ENCODE results near the gene CBX4. TPM values are rescaled to one million over a fixed set of nuclear protein-coding genes. Genes with fewer than 3 reads are reported as not detected.

CBX4 gene
- total and polyA plus RNA-seq, 2 experiments from 2014 or later: 1.4 to 4.6 TPM

DNA sequence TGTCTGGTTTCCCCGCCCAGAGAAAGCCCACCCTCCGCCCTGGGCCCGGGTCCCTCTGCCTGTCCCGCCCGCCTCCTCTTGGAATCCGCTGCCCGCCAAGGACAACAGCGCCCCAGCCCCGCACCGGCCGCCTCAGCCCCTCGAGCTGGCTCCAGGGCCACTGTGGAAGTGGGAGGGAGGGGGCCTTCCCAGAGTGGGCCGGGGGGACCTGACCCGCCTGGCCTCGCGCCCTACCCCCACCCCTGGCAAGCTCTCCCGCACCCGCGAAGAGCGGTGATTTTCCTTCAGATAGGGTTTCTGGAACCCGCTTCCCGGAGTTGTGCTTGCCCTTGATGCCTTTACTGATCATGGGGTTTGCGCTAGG lies 40.1 kb downstream of the CBX4 start:
- Mint-ChIP-seq H3K9me3 (peaks cover 12% of the 10 kb centered on the region; the same call in 2 of the 3 replicates), H3K27ac (no peak overlapping the region), H3K4me3 (peak overlapping the region; percentile 5; the same call in 1 of the 3 replicates), H3K36me3 (ENCODE audit: low read depth) (no peaks in the 10 kb centered on the region; the same call in 1 of the 3 replicates), H3K4me1 (peaks cover 35% of the 10 kb centered on the region), H3K27me3 (ENCODE audit: insufficient read depth, low read depth, poor library complexity) (peaks cover 95% of the 10 kb centered on the region)
- H3K4me1 ChIP-seq (ENCODE audit: insufficient read depth): peaks cover 38% of the 10 kb centered on the region
- no peaks in the 10 kb centered on the region for H3K79me2 ChIP-seq (replicated peaks; ENCODE audit: insufficient read depth)
- peaks cover 39% of the 10 kb centered on the region for H3F3A ChIP-seq (replicated peaks; ENCODE audit: low read depth)
- H3K36me3 ChIP-seq (ENCODE audit: insufficient read depth): no peaks in the 10 kb centered on the region
- peaks cover 92% of the 10 kb centered on the region for H3K27me3 ChIP-seq (ENCODE audit: insufficient read depth)
- no peak overlapping the region for H2AFZ ChIP-seq
- H3K9me2 ChIP-seq (ENCODE audit: insufficient read depth): no peaks in the 10 kb centered on the region
- H3K4me3 ChIP-seq: 0 out of 2 replicates have a peak overlapping the region, but pooled peaks have one; percentile 25
- peaks cover 9% of the 10 kb centered on the region for H4K20me1 ChIP-seq (replicated peaks; ENCODE audit: insufficient read depth)
- DNase-seq (ENCODE audit: low spot score): no peak
- no peak for TF ChIP-seq CREB1 (CRISPR knock-in tag; IDR thresholded peaks at IDR 0.05; ENCODE audit: low read depth)
- no peak for TF ChIP-seq POLR2AphosphoS5 (IDR thresholded peaks at IDR 0.05; ENCODE audit: low read depth)
- no peak for TF ChIP-seq EZH2phosphoT487 (IDR thresholded peaks at IDR 0.05; ENCODE audit: unreplicated experiment)
- TF ChIP-seq NANOG (IDR thresholded peaks at IDR 0.05; ENCODE audit: borderline replicate concordance): no peak
- TF ChIP-seq, protein P1, sequence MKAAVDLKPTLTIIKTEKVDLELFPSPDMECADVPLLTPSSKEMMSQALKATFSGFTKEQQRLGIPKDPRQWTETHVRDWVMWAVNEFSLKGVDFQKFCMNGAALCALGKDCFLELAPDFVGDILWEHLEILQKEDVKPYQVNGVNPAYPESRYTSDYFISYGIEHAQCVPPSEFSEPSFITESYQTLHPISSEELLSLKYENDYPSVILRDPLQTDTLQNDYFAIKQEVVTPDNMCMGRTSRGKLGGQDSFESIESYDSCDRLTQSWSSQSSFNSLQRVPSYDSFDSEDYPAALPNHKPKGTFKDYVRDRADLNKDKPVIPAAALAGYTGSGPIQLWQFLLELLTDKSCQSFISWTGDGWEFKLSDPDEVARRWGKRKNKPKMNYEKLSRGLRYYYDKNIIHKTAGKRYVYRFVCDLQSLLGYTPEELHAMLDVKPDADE (IDR thresholded peaks at IDR 0.05): no peak
- TF ChIP-seq STAT1 (IDR thresholded peaks at IDR 0.05; ENCODE audit: unreplicated experiment): no peak
- no peak for TF ChIP-seq ZNF331 (CRISPR knock-in tag; IDR thresholded peaks at IDR 0.05; ENCODE audit: low read depth)
- TF ChIP-seq CTCF (conservative IDR thresholded peaks at IDR 0.05; ENCODE audit: low read depth in 2 of 2): no peak
- no peak for TF ChIP-seq ZNF114 (CRISPR knock-in tag; IDR thresholded peaks at IDR 0.05)
- TF ChIP-seq JUNB (IDR thresholded peaks at IDR 0.05; ENCODE audit: unreplicated experiment): no peak
- no peak for TF ChIP-seq ZNF462 (CRISPR knock-in tag; IDR thresholded peaks at IDR 0.05)
- no peak for TF ChIP-seq EZH2 (IDR thresholded peaks at IDR 0.05; ENCODE audit: low read depth, unreplicated experiment)
- TF ChIP-seq, protein P2, sequence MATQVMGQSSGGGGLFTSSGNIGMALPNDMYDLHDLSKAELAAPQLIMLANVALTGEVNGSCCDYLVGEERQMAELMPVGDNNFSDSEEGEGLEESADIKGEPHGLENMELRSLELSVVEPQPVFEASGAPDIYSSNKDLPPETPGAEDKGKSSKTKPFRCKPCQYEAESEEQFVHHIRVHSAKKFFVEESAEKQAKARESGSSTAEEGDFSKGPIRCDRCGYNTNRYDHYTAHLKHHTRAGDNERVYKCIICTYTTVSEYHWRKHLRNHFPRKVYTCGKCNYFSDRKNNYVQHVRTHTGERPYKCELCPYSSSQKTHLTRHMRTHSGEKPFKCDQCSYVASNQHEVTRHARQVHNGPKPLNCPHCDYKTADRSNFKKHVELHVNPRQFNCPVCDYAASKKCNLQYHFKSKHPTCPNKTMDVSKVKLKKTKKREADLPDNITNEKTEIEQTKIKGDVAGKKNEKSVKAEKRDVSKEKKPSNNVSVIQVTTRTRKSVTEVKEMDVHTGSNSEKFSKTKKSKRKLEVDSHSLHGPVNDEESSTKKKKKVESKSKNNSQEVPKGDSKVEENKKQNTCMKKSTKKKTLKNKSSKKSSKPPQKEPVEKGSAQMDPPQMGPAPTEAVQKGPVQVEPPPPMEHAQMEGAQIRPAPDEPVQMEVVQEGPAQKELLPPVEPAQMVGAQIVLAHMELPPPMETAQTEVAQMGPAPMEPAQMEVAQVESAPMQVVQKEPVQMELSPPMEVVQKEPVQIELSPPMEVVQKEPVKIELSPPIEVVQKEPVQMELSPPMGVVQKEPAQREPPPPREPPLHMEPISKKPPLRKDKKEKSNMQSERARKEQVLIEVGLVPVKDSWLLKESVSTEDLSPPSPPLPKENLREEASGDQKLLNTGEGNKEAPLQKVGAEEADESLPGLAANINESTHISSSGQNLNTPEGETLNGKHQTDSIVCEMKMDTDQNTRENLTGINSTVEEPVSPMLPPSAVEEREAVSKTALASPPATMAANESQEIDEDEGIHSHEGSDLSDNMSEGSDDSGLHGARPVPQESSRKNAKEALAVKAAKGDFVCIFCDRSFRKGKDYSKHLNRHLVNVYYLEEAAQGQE (IDR thresholded peaks at IDR 0.05; ENCODE audit: unreplicated experiment): no peak
- no peak for ATAC-seq
- peak overlapping the region; percentile 73; the same call in 1 of the 2 replicates for H3K4me2 ChIP-seq
- no peak overlapping the region for H3K27ac ChIP-seq (ENCODE audit: low read depth)

All from GM23338 (cell line).